ENCODE results near the gene IFNLR1.

The IFNLR1 gene

DNA sequence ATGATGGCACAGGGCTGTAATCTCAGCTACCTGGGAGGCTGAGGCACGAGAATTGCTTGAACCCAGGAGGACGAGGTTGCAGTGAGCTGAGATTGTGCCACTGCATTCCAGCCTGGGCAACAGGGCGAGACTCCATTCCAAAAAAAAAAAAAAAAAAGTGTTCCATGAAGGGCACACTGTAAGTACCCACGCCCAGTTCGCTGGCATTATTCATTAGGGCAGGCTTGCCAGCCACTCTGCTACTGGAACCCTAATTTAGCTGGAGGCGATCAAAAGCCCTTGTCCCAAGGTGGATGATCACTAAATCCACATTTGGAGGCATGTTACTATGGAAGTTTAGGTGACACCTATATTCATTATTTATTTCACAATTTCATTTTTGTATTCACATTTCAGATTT lies 5.0 kb downstream of the IFNLR1 start:
- TF ChIP-seq, protein P1, sequence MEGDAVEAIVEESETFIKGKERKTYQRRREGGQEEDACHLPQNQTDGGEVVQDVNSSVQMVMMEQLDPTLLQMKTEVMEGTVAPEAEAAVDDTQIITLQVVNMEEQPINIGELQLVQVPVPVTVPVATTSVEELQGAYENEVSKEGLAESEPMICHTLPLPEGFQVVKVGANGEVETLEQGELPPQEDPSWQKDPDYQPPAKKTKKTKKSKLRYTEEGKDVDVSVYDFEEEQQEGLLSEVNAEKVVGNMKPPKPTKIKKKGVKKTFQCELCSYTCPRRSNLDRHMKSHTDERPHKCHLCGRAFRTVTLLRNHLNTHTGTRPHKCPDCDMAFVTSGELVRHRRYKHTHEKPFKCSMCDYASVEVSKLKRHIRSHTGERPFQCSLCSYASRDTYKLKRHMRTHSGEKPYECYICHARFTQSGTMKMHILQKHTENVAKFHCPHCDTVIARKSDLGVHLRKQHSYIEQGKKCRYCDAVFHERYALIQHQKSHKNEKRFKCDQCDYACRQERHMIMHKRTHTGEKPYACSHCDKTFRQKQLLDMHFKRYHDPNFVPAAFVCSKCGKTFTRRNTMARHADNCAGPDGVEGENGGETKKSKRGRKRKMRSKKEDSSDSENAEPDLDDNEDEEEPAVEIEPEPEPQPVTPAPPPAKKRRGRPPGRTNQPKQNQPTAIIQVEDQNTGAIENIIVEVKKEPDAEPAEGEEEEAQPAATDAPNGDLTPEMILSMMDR (IDR thresholded peaks at IDR 0.05; ENCODE audit: poor library complexity, severe bottlenecking): no peak
- no peaks in the 10 kb centered on the region for H3K9me3 ChIP-seq (ENCODE audit: severe bottlenecking)
- DNase-seq (ENCODE audit: low spot score) (no peak), ATAC-seq (ENCODE audit: low read depth) (no peak)
- H3K4me3 ChIP-seq (ENCODE audit: severe bottlenecking): no peak overlapping the region
- H3K27ac ChIP-seq (ENCODE audit: poor library complexity, severe bottlenecking): no peak overlapping the region
- H3K27me3 ChIP-seq (ENCODE audit: insufficient read depth, poor library complexity, severe bottlenecking): no peaks in the 10 kb centered on the region
- peaks cover 5% of the 10 kb centered on the region for H3K4me1 ChIP-seq (ENCODE audit: insufficient read depth, poor library complexity, severe bottlenecking)
- H3K36me3 ChIP-seq (ENCODE audit: low read depth): peaks cover 16% of the 10 kb centered on the region

DNA sequence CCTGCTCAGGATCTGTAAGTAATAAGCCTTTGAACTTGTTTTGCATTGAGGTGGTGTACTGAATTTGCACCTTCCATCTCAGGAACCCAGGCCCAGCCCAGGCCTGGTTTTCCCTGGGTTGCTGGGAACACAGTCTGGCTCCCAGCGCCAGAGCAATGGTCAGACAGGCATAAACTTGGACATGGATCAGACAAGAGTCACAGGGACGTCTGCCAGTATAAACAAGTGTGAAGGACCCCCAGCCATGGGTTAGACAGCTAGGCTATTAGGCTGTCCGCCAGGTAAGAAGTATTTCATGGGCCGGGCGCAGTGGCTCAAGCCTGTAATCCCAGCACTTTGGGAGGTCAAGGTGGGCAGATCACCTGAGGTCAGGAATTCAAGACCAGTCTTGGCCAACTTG lies 5.5 kb downstream of the IFNLR1 start:
- ATAC-seq (ENCODE audit: low read depth) (no peak), DNase-seq (ENCODE audit: low spot score) (no peak)
- H3K4me3 ChIP-seq (ENCODE audit: severe bottlenecking): no peak overlapping the region
- H3K36me3 ChIP-seq (ENCODE audit: low read depth): peaks cover 16% of the 10 kb centered on the region
- TF ChIP-seq, protein P1 (IDR thresholded peaks at IDR 0.05; ENCODE audit: poor library complexity, severe bottlenecking): no peak
- no peak overlapping the region for H3K27ac ChIP-seq (ENCODE audit: poor library complexity, severe bottlenecking)
- H3K27me3 ChIP-seq (ENCODE audit: insufficient read depth, poor library complexity, severe bottlenecking): no peaks in the 10 kb centered on the region
- H3K9me3 ChIP-seq (ENCODE audit: severe bottlenecking): no peaks in the 10 kb centered on the region
- peaks cover 5% of the 10 kb centered on the region for H3K4me1 ChIP-seq (ENCODE audit: insufficient read depth, poor library complexity, severe bottlenecking)

DNA sequence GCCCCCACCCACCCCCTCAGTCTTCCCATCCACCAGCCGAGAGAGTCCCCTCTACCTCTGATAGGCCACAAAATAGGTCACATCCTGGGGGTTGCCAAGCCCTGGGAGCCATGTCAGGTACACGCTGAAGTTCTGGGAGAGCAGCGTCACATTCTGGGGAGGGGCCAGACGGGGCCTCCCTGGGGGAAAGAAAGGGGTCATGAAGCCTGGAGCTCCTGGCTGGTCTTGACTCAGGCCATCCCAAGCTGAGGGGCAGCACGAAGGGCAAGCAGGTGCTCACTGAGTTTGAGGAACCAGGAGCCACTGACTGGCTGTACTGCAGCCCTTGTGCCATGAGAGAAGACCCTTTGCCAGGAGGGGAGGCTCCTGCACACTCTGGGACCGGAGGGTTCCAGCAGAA lies 6.4 kb downstream of the IFNLR1 start:
- H3K9me3 ChIP-seq (ENCODE audit: severe bottlenecking): no peaks in the 10 kb centered on the region
- DNase-seq (ENCODE audit: low spot score) (no peak), ATAC-seq (ENCODE audit: low read depth) (no peak)
- H3K27me3 ChIP-seq (ENCODE audit: insufficient read depth, poor library complexity, severe bottlenecking): no peaks in the 10 kb centered on the region
- H3K36me3 ChIP-seq (ENCODE audit: low read depth): peaks cover 16% of the 10 kb centered on the region
- H3K27ac ChIP-seq (ENCODE audit: poor library complexity, severe bottlenecking): no peak overlapping the region
- TF ChIP-seq, protein P1 (IDR thresholded peaks at IDR 0.05; ENCODE audit: poor library complexity, severe bottlenecking): no peak
- no peak overlapping the region for H3K4me3 ChIP-seq (ENCODE audit: severe bottlenecking)
- no peaks in the 10 kb centered on the region for H3K4me1 ChIP-seq (ENCODE audit: insufficient read depth, poor library complexity, severe bottlenecking)

DNA sequence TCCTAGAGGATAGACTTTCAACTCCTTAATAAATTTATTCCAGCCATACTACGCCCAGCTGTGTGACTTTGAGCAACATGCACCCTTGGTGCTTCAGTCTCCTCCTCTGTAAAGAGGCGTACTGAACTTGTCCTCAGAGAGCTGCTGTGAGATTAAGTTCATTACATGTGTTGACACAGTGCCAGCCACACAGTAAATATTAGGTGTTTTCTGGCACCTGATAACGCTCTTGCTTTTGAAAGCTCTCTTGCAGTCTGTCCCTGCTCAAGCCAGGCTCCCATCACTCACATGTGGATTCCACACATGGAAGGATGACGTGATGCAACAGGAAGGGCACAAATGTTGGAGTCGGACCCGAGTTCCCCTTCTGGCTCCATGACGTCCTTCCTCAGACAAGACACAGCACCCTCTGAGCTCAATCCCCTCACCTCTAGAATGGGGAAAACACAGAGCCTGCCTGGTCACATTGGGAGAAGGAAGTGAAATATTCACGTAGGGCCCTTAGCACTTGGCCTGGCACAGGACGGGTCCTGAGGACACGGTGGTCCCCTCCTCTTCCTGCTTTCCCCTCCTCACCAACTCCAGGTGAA lies 7.7 kb downstream of the IFNLR1 start:
- DNase-seq (ENCODE audit: low spot score) (no peak), ATAC-seq (ENCODE audit: low read depth) (no peak)
- H3K27ac ChIP-seq (ENCODE audit: poor library complexity, severe bottlenecking): no peak overlapping the region
- H3K27me3 ChIP-seq (ENCODE audit: insufficient read depth, poor library complexity, severe bottlenecking): no peaks in the 10 kb centered on the region
- H3K4me3 ChIP-seq (ENCODE audit: severe bottlenecking): no peak overlapping the region
- peaks cover 16% of the 10 kb centered on the region for H3K36me3 ChIP-seq (ENCODE audit: low read depth)
- TF ChIP-seq, protein P1 (IDR thresholded peaks at IDR 0.05; ENCODE audit: poor library complexity, severe bottlenecking): no peak
- no peaks in the 10 kb centered on the region for H3K4me1 ChIP-seq (ENCODE audit: insufficient read depth, poor library complexity, severe bottlenecking)
- H3K9me3 ChIP-seq (ENCODE audit: severe bottlenecking): no peaks in the 10 kb centered on the region

DNA sequence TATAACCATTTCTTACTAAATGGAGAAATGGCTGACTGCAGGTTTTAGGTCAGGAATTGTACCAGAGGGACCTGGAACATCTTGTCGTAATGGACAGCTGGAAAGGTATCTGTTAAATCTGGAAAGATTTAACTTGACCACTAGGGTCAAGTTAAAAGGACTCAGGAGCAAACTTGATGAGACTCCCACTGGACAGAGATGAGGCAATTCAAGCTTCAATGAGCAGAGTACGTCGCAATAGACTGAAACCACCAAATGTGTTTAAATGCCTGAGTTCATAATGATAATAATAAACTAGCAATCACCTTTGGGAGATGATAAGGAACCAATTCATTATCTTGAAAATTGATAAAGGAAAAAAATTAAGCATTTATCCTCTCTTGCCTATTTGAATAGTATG lies 8.7 kb downstream of the IFNLR1 start:
- Histone ChIP-seq H3K27ac (ENCODE audit: poor library complexity, severe bottlenecking) (no peak overlapping the region), H3K36me3 (ENCODE audit: low read depth) (peaks cover 16% of the 10 kb centered on the region), H3K4me1 (ENCODE audit: insufficient read depth, poor library complexity, severe bottlenecking) (no peaks in the 10 kb centered on the region), H3K4me3 (ENCODE audit: severe bottlenecking) (no peak overlapping the region), H3K9me3 (ENCODE audit: severe bottlenecking) (no peaks in the 10 kb centered on the region), H3K27me3 (ENCODE audit: insufficient read depth, poor library complexity, severe bottlenecking) (no peaks in the 10 kb centered on the region)
- no peak for DNase-seq (ENCODE audit: low spot score)
- no peak for ATAC-seq (ENCODE audit: low read depth)
- TF ChIP-seq, protein P1 (IDR thresholded peaks at IDR 0.05; ENCODE audit: poor library complexity, severe bottlenecking): no peak

Measured in RWPE2 (cell line).